ENCODE results near the gene MAP3K14.

MAP3K14 gene

GRCh38 chr17:45338996-45339535 lies 22.2 kb upstream of the MAP3K14 start:
- no peak for DNase-seq (ENCODE audit: low spot score)

DNA sequence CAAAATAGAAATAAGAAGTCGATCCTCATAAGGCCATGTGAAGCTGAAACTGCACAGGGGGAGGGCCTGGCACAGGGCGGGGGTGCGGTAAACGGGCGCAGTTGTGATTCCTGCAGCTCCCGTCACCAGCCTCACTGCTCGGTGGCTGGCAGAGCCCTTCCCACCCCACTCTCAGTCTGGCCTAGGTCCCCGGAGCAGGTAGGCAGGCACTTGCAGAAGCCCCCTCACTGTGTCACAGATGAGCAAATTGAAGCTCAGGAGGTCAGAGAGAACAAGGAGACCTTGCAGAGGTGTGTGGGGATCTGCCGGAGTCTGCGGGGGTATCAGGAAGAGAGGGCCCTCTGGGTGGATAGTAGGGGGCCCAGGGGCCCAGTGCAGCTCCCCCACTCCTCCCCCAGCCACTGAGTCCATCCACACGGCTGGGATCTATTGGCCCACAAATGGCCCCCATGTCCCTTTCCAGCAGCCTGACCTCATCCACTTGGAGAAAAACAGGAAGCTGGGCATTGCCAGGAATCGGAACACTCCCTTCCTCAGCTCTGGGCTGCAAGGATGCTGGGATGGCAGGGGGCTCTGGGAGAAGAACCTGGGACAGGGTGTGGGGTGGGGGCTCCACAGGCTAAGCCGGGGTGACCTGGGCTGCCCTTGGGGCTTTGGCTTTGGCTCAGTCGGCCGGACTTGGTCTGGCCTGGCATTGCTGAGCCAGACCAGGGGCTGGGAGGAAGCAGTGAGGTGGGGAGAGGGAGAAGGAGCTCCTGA lies 21.4 kb upstream of the MAP3K14 start:
- DNase-seq (ENCODE audit: low spot score), result no peak

GRCh38 chr17:45336390-45337182 lies 19.8 kb upstream of the MAP3K14 start:
- DNase-seq (ENCODE audit: low spot score), result no peak

- DNase-seq (ENCODE audit: low spot score), result no peak
Measured at GRCh38 chr17:45335721-45336120, 18.9 kb upstream of the MAP3K14 start.

GRCh38 chr17:45334701-45335677 lies 18.2 kb upstream of the MAP3K14 start:
- DNase-seq (ENCODE audit: low spot score), result no peak

- no peak for DNase-seq (ENCODE audit: low spot score)
Measured at GRCh38 chr17:45334231-45334630, 17.4 kb upstream of the MAP3K14 start.

DNA sequence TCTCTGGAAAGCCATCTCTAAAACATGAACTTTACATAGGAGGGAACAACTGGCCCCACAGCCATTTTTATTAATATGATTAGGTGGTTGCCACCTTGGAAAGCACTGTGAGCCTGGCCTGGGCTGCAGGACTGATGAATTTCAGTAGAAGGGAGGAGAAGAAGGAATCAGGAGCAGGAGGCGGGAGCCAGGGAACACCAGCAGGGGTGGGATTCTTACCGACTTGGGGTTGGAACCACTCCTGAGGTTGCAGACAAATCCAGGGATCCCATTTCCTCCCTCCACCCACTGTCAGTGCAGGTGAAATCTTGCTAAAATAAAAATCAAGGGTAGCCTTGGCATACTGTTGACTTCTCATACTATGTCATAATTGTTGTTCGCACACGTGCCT lies 16.9 kb upstream of the MAP3K14 start:
- no peak for DNase-seq (ENCODE audit: low spot score)

- peak; percentile 32 for DNase-seq (ENCODE audit: low spot score)
Measured at GRCh38 chr17:45332989-45333701, 16.3 kb upstream of the MAP3K14 start.

DNA sequence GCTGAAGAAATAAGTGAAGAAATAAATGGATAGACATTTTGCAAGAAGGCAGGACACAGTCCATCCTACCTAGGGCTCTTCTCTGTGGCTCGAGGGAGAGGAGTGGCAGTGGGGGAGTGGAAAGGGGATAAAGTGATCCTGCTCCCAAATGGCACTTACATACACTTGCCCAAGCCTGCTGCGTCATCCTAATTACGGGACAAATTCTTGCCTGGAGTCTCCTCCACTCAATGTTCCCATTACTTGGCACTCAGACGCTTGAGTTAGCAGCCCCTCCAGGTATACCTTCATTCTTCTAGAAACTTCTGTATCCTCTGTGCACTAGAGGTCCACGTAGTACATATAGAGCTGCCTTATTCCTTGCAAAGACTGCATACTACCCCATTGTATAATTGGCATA lies 15.7 kb upstream of the MAP3K14 start:
- no peak for DNase-seq (ENCODE audit: low spot score)

DNA sequence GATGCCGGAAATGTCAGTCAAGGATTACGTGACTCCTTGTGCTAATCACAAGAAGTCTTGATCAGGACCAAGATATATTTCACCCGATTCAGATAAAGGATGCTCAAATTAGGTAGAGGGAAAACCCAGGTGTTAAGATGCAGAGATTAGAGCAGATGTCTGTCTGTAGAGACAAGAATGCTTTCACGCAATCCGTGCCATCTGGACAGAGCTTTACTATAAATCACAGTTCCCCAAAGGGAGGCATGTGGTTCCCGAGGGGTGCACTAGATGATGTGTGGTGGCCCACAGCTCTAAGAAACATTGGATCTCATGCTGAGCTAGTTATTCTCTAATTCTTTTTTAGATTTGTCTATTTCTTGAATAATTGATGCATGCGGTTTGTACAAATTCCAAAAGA lies 9.8 kb upstream of the MAP3K14 start:
- no peak for DNase-seq (ENCODE audit: low spot score)

DNA sequence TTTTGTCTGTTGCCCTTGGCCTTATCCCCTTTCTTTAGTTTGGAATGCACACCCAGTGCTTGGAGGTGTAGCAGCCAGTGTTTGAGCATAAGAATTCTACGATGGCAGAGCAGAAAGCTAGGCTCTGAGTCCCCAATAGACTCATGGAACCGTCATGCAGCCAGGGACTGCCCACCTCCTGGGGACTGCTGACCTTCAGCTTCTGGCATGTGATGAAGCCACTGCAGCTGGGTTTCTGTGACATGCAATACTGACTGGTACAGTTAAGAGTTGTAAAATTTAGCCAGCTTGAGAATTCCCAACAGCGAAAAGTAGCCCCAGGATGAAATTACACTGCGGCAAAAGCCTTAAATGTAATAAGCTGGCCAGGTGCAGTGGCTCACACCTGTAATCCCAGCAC lies 9.0 kb upstream of the MAP3K14 start:
- no peak for DNase-seq (ENCODE audit: low spot score)

DNA sequence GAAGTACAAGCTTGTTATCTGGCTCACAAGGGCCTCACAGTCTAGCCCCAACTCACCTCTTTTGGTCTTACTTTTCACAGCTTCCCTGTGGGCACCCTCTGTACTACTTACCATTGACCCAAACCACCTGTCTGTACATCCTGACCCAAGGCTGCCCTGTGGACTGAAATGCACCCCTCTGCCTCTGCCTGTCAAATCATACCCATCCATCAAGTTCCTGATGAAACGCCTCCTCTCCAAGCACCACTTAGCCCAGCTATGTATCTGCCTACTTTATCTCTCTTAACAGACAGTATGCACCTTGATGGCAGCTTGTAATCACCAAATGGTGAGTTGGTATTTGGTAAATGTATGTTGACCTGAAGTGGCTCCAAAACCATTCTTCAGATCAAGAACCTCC lies 7.5 kb upstream of the MAP3K14 start:
- no peak for DNase-seq (ENCODE audit: low spot score)

- DNase-seq (ENCODE audit: low spot score), result no peak
Measured at GRCh38 chr17:45322168-45322567, 5.3 kb upstream of the MAP3K14 start.

- DNase-seq (ENCODE audit: low spot score), result peak; percentile 86
Measured at GRCh38 chr17:45320931-45321461, 4.2 kb upstream of the MAP3K14 start.

DNA sequence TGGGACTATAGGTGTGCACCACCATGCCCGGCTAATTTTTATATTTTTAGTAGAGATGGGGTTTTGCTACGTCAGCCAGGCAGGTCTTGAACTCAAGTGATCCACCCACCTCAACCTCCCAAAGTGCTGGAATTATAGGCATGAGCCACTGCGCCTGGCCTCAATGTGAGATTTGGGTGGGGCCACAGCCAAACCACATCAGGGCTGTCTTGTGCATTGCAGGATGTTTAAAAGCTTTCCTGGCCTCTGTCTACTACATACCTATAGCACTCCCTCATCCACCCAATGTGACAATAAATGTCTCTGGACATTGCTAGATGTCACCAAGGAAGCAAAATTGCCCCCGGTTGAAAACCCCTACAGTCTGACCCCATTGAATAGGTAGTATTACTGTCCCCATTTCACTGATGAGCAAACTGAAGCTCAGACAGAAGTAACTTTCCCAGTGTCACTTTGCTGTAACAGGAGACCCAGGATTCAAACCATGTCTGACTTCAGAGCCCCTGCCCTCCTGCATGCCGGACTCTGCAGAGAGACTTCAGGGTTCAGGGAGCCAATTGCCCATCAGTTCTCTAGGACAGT lies 3.6 kb upstream of the MAP3K14 start:
- DNase-seq (ENCODE audit: low spot score), result peak; percentile 33

GRCh38 chr17:45319239-45319703 lies 2.5 kb upstream of the MAP3K14 start:
- no peak for DNase-seq (ENCODE audit: low spot score)

GRCh38 chr17:45318561-45319230 lies 1.9 kb upstream of the MAP3K14 start:
- no peak for DNase-seq (ENCODE audit: low spot score)

DNA sequence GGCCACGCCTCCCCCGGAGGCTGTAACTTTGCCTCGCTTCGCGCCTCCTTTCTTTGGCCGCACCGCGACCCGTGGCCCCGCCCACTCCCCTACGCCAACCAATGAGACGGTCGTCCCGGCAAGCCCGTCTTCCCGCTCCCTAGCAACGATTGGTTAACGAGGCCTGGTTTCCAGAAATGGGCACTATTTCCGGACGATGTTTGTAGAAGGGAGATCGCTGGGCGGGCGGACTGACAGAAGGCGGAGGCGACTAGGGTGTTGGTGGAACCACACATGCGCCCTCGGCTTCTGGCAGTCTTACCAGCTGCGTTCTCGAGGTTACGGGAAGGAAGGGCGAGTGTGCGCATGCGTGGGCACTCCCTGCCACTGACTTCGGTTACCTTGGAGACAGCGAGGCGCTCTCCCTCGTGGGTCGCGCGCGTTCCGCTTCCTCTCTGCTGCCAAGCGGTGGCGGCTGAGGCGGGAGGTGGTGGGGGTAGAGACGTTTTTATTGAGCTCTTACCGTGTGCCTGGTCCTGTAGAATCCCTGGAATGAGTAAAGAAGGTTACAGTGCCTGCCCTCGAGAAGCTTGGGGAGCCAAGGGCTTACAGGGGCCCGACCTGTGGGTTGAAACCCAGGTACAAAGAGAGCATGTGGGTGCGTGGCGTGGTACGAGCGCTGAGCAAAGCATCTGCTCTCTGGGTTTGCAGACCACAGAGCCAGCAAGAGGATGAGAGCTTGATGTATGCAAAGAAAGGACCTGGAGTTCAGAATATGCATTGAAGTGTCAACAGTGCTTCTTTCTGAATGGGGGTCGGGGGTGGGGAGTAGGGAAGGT lies 500 bp upstream of the MAP3K14 start:
- peak; percentile 99 for DNase-seq (ENCODE audit: low spot score)
